Ovary (tissue), 3 donors: ENCODE results near the gene ANGPTL8.

Experiments used
- POLR2A ChIP-seq: fragments of 450-650 bp; IDR thresholded peaks from one replicate; pipeline ENCODE4 v1.6.1; 2017; ENCODE audit warnings: antibody characterized with exemption, mild to moderate bottlenecking, moderate library complexity
- TF ChIP-seq, protein P1 (sequence below), 3 donors: fragments of 450-650 bp in 2 of 3; fragments of 200-600 bp in 1 of 3; IDR thresholded peaks; one replicate each; pipeline versions ENCODE4 v1.5.1 to v1.8.0; 2016 to 2022; ENCODE audit warnings: antibody characterized with exemption in 3 of 3, mild to moderate bottlenecking in 1 of 3
- donor health status: DM: no; HTN: no; CAD: no.

DNA sequence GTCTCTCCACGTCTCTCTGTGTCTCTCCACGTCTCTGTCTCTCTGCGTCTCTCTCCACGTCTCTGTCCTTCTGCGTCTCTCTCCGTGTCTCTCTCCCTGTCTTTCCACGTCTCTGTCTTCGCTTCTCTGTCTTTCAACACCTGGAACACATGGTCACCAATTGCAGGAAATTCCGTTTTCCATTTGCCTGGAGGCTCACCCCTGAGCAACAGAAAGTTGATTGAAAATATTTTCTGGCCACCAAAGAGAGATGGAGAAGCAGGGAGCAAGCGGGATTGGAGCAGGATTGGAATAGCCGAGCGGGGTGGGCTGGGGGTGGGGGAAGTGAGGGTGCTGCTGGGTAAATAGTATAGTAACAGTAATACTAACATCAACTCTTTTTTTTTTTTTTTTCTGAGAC lies 43.7 kb upstream of the ANGPTL8 start:
- TF ChIP-seq, protein P1, sequence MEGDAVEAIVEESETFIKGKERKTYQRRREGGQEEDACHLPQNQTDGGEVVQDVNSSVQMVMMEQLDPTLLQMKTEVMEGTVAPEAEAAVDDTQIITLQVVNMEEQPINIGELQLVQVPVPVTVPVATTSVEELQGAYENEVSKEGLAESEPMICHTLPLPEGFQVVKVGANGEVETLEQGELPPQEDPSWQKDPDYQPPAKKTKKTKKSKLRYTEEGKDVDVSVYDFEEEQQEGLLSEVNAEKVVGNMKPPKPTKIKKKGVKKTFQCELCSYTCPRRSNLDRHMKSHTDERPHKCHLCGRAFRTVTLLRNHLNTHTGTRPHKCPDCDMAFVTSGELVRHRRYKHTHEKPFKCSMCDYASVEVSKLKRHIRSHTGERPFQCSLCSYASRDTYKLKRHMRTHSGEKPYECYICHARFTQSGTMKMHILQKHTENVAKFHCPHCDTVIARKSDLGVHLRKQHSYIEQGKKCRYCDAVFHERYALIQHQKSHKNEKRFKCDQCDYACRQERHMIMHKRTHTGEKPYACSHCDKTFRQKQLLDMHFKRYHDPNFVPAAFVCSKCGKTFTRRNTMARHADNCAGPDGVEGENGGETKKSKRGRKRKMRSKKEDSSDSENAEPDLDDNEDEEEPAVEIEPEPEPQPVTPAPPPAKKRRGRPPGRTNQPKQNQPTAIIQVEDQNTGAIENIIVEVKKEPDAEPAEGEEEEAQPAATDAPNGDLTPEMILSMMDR (IDR thresholded peaks at IDR 0.05) = no peak
- no peak for TF ChIP-seq POLR2A
